Stimulated activated CD8-positive, alpha-beta memory T cell treated with anti-CD3 and anti-CD28 coated beads, Interleukin-15, amount 100 ng/mL, for 4 hours (primary cell): ENCODE data around the gene CDK16.
A peak's percentile ranks its signal among the peaks of the same experiment; 100 is the strongest.

Source experiments
- DNase-seq, 2 donors: peaks; one replicate each; pipeline ENCODE4 v3.0.0-alpha.2; 2020; ENCODE audit warnings: low read depth in 2 of 2

Gene CDK16

DNA sequence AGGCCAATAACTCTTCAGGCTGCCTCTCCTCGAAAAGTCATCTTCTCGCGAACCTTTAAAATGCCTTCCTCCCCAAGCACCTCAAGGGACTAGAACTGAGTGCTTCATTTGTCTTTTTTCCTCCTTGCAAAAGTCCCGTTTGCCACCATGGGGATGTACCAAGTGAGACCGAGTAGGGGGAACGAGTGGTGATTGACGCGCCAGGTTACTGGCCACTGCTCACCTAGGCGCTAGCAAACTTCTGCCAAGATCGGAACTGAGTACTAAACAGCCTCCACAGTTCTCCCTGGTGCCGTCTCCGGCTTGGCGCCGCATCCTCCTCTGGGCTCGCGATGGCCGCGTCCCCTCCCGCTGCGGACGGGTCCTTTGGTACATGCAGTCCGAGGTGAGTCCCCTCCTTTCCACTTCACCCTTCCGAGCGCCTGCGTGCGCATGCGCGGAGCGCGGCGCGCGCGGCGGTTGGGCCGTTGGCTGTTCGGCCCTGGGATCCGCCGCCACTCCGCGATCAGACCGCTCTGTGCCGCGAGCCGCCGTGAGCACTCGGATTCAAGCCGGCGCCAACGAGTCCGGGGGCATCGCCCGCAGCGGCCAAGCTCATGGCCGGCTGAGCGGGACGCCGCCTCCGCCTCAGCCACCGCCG is at the start of gene CDK16:
Gene CDK16 (plus strand): TSS at position 402 of the 640 bp plus-strand sequence. CDS start 4,877 bp downstream, outside the sequence.
- peak; percentile 44 to 72 for DNase-seq

- no peak for DNase-seq
These were observed 49.2 kb upstream of the CDK16 start for GRCh38 chrX:47169273-47169672.

DNA sequence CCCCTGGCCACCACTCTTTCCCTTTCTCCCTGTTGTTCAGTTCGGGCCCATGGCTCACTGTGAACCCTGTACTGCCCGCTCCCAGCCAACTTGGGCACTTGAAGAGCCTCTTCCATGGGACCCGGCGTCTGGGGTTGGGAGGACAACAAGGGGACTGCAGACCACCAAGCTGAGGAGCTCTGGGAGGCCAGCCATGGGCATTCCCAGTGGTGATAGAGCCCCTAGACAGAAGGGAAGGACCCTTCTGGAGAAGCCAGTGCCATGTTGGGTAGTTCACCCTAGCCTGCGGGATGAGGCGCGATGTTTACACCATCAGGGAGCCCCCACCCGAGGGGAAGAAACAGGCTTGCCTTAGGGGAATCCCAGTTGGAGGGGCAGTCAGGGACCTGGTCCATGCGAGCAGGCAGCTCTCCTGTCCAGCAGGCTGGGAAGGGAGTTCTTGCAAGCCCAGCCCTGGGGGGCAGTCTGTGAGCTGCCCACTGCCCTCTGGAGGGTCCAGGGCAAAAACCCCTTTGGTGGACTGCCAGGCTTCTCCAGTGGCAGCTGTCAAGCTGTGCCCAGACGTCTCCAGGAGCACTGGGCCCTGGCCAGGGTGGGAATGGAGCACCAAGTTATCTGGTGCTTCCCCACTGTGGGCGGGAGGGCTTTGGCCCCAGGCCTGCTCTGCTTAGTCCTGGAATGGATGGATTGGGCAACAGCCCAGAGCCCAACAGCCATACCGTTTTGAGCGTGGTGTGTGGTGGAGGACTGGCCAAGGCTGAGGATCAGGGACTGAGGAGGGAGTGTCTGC is 48.6 kb upstream of the CDK16 start:
- no peak for DNase-seq

DNA sequence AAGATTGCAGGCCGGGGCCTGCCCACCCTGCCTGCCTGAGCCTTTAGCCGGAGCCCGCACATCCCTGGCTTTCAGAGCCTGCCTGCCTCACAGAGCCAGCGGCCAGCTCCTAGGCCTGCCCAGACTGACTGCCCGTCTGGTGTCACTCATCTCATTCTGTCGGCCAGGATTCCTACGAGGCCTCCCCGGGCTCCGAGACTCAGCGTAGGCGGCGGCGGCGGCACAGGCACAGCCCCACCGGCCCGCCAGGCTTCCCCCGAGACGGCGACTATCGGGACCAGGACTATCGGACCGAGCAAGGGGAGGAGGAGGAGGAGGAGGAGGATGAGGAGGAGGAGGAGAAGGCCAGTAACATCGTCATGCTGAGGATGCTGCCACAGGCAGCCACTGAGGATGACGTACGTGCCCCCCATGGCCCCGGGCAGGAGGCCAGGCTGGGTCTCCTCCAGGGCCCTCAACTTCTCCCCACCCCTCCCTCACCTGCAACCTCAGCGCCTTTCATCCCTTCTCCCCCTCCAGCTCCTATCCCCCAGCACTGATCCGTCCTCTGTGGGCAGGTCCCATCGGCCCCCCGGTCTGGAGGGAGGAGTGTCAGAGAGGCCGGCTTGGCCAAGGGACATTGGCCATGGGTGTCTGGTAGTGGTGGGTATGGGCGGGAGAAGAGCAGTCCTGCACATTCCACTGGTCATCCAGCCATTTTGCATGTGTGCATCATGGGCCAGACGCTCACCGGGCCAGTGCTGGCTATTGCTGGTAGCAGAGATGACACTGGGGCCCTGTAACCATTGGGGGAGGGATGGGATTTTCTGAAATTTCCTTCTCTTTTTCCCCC is 47.4 kb upstream of the CDK16 start:
- DNase-seq: no peak

DNA sequence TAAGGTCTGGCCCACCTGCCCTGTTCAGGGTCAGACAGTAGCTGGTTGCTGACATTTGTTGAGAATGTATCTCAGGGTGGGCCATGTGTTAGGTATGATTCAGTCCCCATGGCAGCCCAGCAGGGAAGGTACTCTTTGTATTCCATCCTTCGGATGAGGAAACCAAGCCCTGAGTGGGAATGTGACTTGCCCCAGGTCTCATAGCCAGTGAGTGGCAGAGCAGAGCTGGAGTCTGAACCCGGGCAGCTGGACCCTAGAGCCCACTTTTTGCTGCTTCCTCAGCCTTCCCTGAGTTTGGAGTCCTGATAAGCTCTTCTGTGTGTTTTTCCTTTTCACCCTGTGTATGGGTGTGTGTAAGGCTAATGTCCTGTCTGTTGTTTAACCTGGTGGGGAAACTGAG is 46.5 kb upstream of the CDK16 start:
- DNase-seq: no peak

DNA sequence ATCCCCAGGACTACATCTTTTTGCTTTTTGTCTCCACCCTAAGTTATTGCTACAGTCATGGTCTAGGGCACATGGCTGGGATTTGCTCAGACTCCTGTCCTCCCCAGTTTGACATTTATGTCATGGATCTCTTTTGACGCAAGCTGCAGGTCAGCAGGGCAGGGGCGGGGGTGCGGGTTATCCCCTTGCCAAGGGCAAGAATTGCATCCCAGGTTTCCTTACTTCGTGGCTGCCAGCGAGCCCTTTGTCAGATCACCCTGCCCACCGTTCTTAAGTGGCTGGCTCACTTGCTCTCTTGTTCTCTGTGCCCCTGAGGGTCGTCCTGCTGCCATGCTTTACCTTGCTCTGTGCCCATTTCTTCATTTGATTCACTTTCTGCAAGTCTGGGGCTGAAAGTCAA is 45.9 kb upstream of the CDK16 start:
- DNase-seq: no peak

- DNase-seq: no peak
These were observed 45.3 kb upstream of the CDK16 start for GRCh38 chrX:47172971-47173792.

- no peak for DNase-seq
These were observed 44.1 kb upstream of the CDK16 start for GRCh38 chrX:47174376-47174775.

- DNase-seq: no peak
These were observed 43.5 kb upstream of the CDK16 start for GRCh38 chrX:47174846-47175587.

DNA sequence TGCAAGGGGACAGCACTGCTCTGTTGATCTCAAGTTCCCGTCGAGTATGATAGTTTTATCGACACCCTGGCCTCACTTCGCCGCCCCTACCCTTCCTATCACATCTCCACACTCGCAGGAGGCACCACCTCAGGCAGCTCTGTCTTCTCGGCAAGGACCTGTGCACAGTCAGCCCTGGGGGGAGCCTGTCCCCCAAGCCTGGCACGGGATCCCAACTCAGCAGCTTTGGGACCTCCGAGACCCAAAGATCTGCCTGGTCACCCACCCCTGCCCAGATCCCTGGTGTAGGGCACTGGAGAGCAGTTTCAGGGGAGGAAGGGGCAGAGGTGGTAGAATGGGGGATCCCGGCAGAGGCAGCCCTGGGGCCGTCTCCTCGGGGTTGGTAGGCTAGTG is 42.9 kb upstream of the CDK16 start:
- DNase-seq: no peak

- DNase-seq: no peak
These were observed 42.3 kb upstream of the CDK16 start for GRCh38 chrX:47176101-47176740.

DNA sequence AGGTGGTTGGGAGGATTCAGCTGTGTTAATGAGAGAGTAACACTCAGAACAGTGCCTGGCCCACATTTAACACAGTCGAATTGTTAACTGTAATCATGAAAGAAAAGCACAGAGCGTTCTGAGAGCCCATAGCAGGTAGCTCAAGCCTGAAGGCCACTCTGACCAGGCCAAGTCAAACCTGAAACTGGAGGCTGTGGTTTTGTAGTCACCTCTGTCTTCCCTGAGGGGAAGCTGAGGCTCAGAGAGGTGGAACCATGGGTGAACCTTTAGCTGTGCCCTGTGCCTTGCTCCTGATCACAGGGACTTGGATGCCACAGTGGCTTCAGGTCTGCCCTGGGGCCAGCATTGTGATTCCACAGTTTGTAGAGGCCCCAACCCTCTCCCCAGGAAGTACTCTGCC is 41.4 kb upstream of the CDK16 start:
- no peak for DNase-seq

DNA sequence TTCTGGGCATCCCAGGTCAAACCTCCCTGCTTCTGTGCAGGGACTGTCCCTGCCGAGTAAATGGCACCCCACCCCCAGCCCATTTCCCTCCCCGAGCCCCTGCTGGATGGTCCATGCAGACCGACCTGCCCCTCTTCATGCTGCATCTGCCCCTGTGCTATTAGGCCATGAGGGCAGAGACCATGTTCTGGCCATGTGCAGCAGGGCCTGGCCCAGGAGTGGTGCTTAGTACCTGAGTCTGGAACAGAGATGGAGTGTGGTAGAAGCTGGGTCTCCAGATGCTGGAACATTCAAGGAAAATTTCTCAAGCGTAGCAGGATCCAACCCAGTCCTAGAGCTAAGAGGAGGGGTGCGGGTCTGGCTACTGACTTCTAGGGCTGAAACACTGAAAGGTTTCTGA is 40.1 kb upstream of the CDK16 start:
- DNase-seq: no peak

DNA sequence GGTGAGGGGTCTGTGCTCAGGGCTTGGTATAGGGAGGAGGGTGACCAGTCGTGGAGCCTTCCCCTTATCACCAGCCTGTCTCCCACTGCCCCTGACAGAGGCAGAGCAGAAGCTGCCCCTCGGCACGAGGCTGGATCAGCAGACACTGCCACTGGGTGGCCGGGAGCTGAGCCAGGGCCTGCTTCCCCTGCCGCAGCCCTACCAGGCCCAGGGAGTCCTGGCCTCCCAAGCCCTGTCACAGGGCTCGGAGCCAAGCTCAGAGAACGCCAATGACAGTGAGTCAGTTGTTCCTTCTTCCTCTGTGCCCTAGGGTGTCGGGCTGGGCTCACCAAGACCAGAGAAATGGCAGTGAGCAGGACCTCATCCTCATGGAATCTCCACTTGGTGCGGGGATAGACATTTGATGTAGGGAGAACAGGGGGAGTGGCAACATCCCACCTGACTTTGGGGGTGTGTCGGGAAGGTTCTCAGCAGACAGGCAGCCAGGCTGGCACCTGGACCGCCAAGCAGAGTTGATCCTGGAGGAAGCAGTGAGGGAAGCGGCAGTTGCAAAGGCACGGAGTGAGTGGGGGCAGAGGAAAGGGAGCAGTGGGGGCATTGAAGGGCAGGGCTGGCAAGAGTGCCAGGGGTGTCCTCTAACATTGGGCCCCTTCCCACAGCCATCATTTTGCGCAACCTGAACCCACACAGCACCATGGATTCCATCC is 39.1 kb upstream of the CDK16 start:
- DNase-seq: no peak

DNA sequence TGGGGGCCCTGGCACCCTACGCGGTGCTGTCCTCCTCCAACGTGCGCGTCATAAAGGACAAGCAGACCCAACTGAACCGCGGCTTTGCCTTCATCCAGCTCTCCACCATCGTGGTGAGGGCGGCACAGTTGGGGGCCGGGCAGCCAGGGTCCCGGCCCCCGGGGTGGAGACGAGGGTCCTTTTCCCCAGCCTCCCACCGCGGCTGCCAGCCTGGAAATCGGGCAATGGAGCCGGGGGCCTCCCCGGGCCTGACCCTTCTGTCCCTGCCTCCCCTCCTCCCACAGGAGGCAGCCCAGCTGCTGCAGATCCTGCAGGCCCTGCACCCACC is 38.6 kb upstream of the CDK16 start:
- no peak for DNase-seq

GRCh38 chrX:47180346-47180745 is 38.1 kb upstream of the CDK16 start:
- no peak for DNase-seq

DNA sequence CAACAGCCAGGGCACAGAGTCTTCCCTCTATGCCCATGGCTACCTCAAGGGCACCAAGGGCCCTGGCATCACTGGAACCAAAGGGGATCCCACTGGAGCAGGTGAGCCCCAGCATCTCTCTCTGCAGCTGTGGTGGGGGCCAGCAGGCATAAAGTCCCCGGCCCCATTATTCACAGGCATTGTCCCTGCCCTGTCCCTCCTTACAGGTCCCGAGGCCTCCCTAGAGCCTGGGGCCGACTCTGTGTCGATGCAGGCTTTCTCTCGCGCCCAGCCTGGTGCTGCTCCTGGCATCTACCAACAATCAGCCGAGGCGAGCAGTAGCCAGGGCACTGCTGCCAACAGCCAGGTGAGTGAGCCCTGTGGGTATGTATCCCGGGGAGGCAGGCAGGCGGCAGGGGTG is 37.2 kb upstream of the CDK16 start:
- DNase-seq: no peak

- DNase-seq: no peak
These were observed 36.3 kb upstream of the CDK16 start for GRCh38 chrX:47182106-47182700.

DNA sequence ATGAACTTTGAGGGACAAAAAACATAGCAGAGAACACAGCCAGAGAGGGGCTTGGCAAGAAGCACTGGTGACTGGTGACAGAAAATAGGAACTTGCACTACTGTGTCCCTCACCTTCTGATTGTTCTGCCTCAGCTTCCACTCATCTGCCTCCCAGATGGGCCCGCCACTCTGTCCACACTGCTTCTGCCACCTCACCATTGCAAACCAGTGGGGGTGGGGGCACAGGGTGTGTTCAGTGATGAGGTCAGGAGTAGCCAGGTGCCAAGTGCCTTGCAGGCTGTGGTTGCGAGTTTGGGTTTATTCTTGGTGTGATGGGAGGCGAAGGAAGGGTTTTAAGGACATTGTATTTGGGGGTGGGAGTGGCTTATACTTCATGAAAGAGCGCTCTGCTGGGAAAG is 34.0 kb upstream of the CDK16 start:
- no peak for DNase-seq

- no peak for DNase-seq
These were observed 33.2 kb upstream of the CDK16 start for GRCh38 chrX:47185241-47185640.
